ENCODE data around the gene CAPRIN2. TPM values are rescaled to one million over a fixed set of nuclear protein-coding genes. Genes with fewer than 3 reads are reported as not detected.

The CAPRIN2 gene
- total and polyA plus RNA-seq, 2 of the 8 experiments (the other 6 are each of a cell fraction or from before 2014, with no cell fraction given) = 24.8 to 52.0 TPM

DNA sequence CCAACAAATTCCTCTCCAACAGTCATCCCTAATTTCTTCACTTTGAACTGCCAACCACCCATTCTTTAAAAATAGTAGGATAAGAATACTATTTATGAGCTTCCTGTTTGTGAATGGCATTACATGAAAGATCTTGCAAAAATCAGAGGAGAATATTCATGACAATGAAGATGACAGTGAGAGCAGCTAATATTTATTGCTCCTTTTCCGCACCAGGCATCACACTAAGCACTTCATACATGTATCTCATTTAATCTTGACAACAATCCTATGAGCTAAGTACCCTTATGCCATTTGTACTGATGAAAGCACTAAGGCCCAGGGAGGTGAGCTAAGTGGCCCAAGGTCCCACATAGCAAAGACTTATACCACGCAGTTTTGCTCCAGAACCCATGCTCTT, 37.3 kb upstream of the CAPRIN2 start:
- no peak for FAIRE-seq
- no peak overlapping the region for H3K14ac ChIP-seq (ENCODE audit: insufficient read length)

More for the DNA sequence above, 37.3 kb upstream of the CAPRIN2 start:
- Histone ChIP-seq H2BK20ac (ENCODE audit: low read length) (no peak overlapping the region), H3K4me2 (ENCODE audit: insufficient read depth in 1 of 2, low read depth in 2 of 2, low read length in 2 of 2) (no peak overlapping the region), H2BK120ac (replicated peaks; ENCODE audit: low read depth, low read length) (no peak overlapping the region), H2BK5ac (ENCODE audit: low read depth, low read length) (no peak overlapping the region), H3K56ac (replicated peaks; ENCODE audit: insufficient read length, low read depth, low read length) (no peak overlapping the region), H3K36me3 (ENCODE audit: control insufficient read depth in 2 of 4, insufficient read depth in 4 of 4, low read length in 3 of 4) (no peaks in the 10 kb centered on the region), H3K79me1 (ENCODE audit: low read depth, low read length) (no peaks in the 10 kb centered on the region; the same call in 1 of the 2 replicates), H3K23ac (ENCODE audit: insufficient read length) (no peak overlapping the region), H3K27me3 (replicated peaks in 1 of 4; ENCODE audit: control insufficient read depth in 3 of 4, extremely low read depth in 1 of 4, insufficient read depth in 3 of 4, low read length in 3 of 4) (peaks cover 0 to 4% (median 2%) of the 10 kb centered on the region in 4 experiments; a peak in 4 of 7 replicates), H3K9me3 (ENCODE audit: insufficient read depth in 2 of 2, low read depth in 1 of 2, low read length in 1 of 2) (no peaks in the 10 kb centered on the region), H2BK15ac (ENCODE audit: low read length) (no peak overlapping the region), H3K9ac (replicated peaks in 1 of 4; ENCODE audit: extremely low read depth in 1 of 4, low read depth in 3 of 4, low read length in 3 of 4) (no peak overlapping the region), H3K4ac (replicated peaks; ENCODE audit: insufficient read length, low read depth, low read length) (no peak overlapping the region), H4K8ac (ENCODE audit: extremely low read depth, insufficient read depth, low read length) (no peak overlapping the region), H3K18ac (ENCODE audit: extremely low read depth, low read length) (no peak overlapping the region), H2BK12ac (ENCODE audit: low read depth, low read length) (no peak overlapping the region), H3K4me1 (replicated peaks in 1 of 4; ENCODE audit: control insufficient read depth in 3 of 4, insufficient read depth in 4 of 4, low read length in 3 of 4) (peaks cover 13 to 22% (median 18%) of the 10 kb centered on the region in 4 experiments), H2AK5ac (ENCODE audit: low read depth, low read length) (no peak overlapping the region), H3K23me2 (ENCODE audit: low read depth, low read length) (peaks cover 15% of the 10 kb centered on the region), H4K91ac (replicated peaks; ENCODE audit: insufficient read length, low read length) (no peak overlapping the region), H4K5ac (ENCODE audit: insufficient read length, low read depth, low read length) (no peak overlapping the region), H3K79me2 (ENCODE audit: control insufficient read depth in 1 of 2, insufficient read depth in 2 of 2, low read length in 2 of 2) (no peaks in the 10 kb centered on the region), H4K20me1 (replicated peaks in 1 of 2; ENCODE audit: control insufficient read depth in 1 of 2, insufficient read depth in 2 of 2, low read length in 2 of 2) (no peaks in the 10 kb centered on the region), H2AFZ (ENCODE audit: low read length) (no peak overlapping the region), H3K4me3 (ENCODE audit: extremely low read depth in 1 of 4, insufficient read depth in 2 of 4, low read depth in 3 of 4, low read length in 4 of 4) (no peak overlapping the region), H3K27ac (ENCODE audit: low read depth, low read length) (no peak overlapping the region)
- WGBS, 2 experiments (ENCODE audit: extremely low coverage in 1 of 2, insufficient coverage in 1 of 2, insufficient read length in 1 of 2, insufficient replicate concordance in 2 of 2, low coverage in 1 of 2, low lambda C conversion rate in 2 of 2, missing lambda C conversion rate in 1 of 2) = 87% methylated on average over 2 of the region's 2 CpGs; no CpG with 5 or more reads in 1 of the 2 experiments
- TF ChIP-seq PHF8 (conservative IDR thresholded peaks at IDR 0.05; ENCODE audit: low read depth, low read length) (no peak), TAF7 (optimal IDR thresholded peaks at IDR 0.05; ENCODE audit: borderline replicate concordance, low read depth, low read length) (no peak), SIRT6 (IDR thresholded peaks at IDR 0.05; ENCODE audit: low read length) (no peak), TBP (IDR thresholded peaks at IDR 0.05; ENCODE audit: low read depth, low read length) (no peak), HDAC6 (IDR thresholded peaks at IDR 0.05; ENCODE audit: low read depth, low read length) (no peak)
- TF ChIP-seq, protein P1, sequence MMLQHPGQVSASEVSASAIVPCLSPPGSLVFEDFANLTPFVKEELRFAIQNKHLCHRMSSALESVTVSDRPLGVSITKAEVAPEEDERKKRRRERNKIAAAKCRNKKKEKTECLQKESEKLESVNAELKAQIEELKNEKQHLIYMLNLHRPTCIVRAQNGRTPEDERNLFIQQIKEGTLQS (IDR thresholded peaks at IDR 0.05; ENCODE audit: insufficient read depth, low read depth, low read length) = no peak
- TF ChIP-seq, protein P2, sequence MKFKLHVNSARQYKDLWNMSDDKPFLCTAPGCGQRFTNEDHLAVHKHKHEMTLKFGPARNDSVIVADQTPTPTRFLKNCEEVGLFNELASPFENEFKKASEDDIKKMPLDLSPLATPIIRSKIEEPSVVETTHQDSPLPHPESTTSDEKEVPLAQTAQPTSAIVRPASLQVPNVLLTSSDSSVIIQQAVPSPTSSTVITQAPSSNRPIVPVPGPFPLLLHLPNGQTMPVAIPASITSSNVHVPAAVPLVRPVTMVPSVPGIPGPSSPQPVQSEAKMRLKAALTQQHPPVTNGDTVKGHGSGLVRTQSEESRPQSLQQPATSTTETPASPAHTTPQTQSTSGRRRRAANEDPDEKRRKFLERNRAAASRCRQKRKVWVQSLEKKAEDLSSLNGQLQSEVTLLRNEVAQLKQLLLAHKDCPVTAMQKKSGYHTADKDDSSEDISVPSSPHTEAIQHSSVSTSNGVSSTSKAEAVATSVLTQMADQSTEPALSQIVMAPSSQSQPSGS (IDR thresholded peaks at IDR 0.05; ENCODE audit: low read length) = no peak
- ChIA-PET CTCF (ENCODE audit: partially characterized antibody) (interaction anchor here (1.1 to 5.8 kb wide), 4 partner anchors 16 to 67 kb away, joined by 3 to 20 read pairs (median 6); partner anchors contain the start of gene CAPRIN2), POLR2A (ENCODE audit: partially characterized antibody) (interaction anchor here (0.8 to 1.6 kb wide), 3 partner anchors 13 to 1644 kb away, joined by 3 read pairs; no protein-coding TSS in a partner anchor)
- DNase-seq (ENCODE audit: low read depth in 1 of 2, low spot score in 2 of 2) = no peak

All from H1 (cell line).